ENCODE measurements around the gene XRCC5.

Gene XRCC5

DNA sequence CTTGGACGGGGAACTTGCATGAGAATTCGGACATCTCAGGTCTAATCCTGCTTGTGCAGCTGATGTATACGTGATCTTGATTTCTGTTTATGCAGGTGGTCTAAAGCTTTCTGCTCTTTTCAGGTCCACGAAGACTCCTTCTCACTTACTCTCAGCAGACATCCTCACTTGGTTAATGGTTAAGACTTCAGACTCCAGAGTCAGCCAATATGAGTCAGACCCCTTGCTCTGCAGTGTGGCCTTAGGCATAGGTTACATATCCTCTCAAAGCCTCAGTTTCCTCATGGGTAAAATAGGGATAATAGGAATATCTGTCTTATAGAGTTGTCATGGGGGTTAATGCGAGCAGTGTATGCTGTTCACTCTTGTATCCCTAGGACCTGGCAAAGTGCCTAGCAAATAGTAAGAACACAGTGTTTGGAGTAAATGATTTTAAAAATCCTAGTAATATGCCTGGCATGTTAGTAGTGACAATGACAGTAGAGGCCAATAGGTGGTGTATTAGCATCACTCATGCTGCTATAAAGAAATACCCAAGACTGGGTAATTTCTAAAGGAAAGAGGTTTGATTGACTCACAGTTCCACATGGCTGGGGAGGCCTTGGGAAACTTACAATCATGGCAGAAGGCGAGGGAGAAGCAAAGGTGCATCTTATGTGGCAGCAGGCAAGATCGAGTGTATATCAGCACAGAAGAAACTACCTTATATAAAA, 42.3 kb downstream of the XRCC5 start:
- FAIRE-seq (no peak), DNase-seq (ENCODE audit: insufficient read length, low spot score) (no peak)
- TF ChIP-seq, protein P1, sequence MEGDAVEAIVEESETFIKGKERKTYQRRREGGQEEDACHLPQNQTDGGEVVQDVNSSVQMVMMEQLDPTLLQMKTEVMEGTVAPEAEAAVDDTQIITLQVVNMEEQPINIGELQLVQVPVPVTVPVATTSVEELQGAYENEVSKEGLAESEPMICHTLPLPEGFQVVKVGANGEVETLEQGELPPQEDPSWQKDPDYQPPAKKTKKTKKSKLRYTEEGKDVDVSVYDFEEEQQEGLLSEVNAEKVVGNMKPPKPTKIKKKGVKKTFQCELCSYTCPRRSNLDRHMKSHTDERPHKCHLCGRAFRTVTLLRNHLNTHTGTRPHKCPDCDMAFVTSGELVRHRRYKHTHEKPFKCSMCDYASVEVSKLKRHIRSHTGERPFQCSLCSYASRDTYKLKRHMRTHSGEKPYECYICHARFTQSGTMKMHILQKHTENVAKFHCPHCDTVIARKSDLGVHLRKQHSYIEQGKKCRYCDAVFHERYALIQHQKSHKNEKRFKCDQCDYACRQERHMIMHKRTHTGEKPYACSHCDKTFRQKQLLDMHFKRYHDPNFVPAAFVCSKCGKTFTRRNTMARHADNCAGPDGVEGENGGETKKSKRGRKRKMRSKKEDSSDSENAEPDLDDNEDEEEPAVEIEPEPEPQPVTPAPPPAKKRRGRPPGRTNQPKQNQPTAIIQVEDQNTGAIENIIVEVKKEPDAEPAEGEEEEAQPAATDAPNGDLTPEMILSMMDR (IDR thresholded peaks at IDR 0.05; ENCODE audit: insufficient read depth, missing control alignments), result peak; percentile 27

DNA sequence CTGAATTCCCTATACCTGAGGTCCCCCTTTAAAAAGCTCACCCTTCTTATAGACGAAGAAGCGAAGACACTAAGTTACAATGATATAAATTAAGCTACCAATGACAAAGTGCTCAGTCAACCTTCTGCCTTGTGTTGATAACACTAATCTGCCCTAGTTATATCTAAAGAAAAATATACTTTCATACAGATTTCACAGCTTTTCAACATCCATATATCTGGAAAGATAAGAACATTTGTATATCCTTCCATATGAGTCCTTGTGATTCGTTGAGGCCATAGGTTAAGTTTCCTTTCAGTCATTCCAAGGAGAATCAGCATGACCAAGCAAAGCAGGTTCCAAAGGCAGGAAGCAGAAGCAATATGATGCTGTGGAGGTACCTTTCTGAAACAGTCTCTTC, 46.8 kb downstream of the XRCC5 start:
- DNase-seq (ENCODE audit: insufficient read length, low spot score), result no peak
- no peak for FAIRE-seq
- TF ChIP-seq, protein P1 (IDR thresholded peaks at IDR 0.05; ENCODE audit: insufficient read depth, missing control alignments), result no peak

DNA sequence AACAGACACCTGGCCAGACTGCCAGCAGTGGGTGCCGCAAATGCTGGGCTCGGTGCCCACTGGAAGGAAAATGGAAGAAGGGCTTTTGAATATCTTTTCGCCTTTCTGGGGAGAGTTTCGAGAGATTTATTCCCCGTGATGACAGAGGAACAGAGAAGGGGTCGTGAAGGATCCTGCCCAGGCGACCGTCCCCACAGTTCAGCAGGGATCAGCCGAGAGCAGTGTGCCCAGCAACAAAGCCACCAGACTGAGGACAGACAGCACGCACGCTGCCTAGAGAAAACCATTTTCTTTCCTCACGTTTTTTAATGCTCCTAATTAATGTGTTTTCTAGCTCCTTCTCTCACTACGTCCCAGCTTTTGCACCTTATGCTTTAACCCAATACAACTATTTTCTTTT, 47.7 kb downstream of the XRCC5 start:
- TF ChIP-seq, protein P1 (IDR thresholded peaks at IDR 0.05; ENCODE audit: insufficient read depth, missing control alignments), result no peak
- FAIRE-seq (no peak), DNase-seq (ENCODE audit: insufficient read length, low spot score) (no peak)

DNA sequence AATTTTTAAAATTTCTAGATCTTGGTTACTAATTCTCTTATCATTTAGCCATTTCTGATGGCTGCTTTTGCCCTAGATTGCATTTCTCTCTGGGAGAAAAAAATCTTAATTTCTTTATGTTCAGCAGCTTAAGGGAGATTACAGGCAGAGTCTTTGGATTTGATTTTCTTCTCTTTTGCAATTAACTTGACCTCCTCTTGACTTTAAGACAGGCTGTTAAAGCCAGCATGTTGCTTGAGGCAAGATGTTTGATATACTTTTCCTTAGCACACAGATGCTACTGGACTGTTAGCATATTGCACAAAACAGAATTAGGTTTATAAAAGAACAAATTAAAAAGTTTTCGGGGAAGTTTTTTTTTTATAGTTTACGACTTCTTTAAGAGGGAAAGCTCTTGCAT, 50.0 kb downstream of the XRCC5 start:
- TF ChIP-seq, protein P1 (IDR thresholded peaks at IDR 0.05; ENCODE audit: insufficient read depth, missing control alignments), result no peak
- DNase-seq (ENCODE audit: insufficient read length, low spot score) (peak; percentile 27), FAIRE-seq (peak; percentile 84)

DNA sequence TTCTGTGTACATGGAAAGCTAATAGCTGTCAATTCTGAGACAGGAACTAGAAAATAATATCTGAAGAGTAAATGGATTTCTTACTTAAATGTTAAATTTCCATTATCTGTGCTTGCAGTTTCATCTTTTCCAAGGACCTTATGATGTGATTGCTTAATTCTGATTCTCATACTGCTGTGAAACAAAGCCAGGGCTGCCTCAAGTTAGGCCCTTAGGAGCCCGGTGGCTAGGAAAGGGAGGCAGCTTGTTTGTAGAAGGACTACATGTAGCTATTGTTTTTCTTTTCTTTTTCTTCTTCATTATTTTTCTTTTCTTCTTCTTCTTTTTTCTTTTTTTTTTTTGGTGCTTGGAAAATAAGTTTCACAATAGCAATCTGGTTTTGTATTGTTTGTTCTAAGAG, 50.5 kb downstream of the XRCC5 start:
- TF ChIP-seq, protein P1 (IDR thresholded peaks at IDR 0.05; ENCODE audit: insufficient read depth, missing control alignments), result no peak
- FAIRE-seq (peak; percentile 51), DNase-seq (ENCODE audit: insufficient read length, low spot score) (no peak)

DNA sequence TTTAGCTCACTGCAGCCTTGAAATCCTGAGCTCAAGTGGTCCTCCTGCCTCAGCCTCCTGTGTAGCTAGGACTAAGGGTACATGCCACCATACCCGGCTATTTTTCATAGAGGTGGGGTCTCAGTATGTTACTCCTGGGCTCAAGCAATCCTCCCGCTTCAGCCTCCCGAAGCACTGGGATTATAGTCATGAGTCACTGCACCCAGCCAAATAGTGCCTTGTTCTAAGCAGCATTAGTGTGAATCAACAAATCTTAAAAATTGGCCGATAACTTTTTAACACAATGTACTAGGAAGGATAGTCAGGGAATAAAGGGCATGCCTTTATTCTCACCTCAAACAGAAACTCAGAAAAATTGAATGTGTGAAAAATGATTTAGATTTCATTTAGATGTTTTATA, 51.6 kb downstream of the XRCC5 start:
- TF ChIP-seq, protein P1 (IDR thresholded peaks at IDR 0.05; ENCODE audit: insufficient read depth, missing control alignments), result no peak
- FAIRE-seq (no peak), DNase-seq (ENCODE audit: insufficient read length, low spot score) (no peak)

DNA sequence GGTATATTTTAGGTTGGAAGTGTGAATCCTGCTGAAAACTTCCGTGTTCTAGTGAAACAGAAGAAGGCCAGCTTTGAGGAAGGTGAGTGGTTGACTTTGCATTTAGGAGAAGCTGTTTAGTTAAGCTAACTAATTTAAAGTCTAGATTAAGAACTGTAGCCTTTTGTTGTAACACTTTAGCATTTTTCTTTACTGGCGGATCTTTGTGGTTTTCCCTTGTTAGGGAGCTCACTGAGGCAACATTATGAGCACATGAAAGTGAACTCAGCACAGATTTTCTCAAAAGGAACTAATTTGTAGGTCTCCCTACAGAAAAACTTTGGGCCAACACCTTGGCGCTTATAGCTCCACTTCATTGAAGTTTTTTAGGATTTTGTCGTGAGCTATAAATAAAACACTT, 52.8 kb downstream of the XRCC5 start:
- FAIRE-seq, result peak; percentile 48
- DNase-seq (ENCODE audit: insufficient read length, low spot score), result no peak
- TF ChIP-seq, protein P1 (IDR thresholded peaks at IDR 0.05; ENCODE audit: insufficient read depth, missing control alignments), result no peak

Data from D721Med (cell line).